NCI-H2029 treated with DMSO at 0.1 percent for 48 hours (cell line): ENCODE results near the gene SLC6A4.
"Not testable (repeated sequence)": the region's sequence is repeated elsewhere in the genome, so short reads cannot be mapped to it uniquely, and the experiment has no call there.

ENCODE experiments used
- DNase-seq: peaks from one replicate; lab custom pipeline; 2025; lab: John Stamatoyannopoulos, UW

Gene SLC6A4

DNA sequence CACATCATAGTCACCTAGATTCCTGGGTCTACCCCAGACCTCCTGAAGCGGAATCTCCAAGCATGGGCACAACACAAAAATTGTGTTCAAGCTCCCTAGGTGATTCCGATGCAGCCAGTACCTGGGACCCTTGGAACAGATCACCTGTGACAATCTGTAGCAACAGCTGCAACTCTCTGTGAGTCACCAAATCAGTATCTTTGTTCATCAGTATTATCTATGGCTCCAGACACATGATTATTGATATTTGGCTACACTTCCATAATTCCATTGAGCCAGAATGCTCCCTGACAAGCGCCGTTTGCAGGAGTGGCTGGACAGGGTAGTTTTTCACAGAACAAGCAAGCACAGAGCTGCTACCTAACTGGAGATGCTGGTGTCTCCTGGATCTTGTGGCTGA is 16.2 kb downstream of the SLC6A4 start:
- no peak for DNase-seq

DNA sequence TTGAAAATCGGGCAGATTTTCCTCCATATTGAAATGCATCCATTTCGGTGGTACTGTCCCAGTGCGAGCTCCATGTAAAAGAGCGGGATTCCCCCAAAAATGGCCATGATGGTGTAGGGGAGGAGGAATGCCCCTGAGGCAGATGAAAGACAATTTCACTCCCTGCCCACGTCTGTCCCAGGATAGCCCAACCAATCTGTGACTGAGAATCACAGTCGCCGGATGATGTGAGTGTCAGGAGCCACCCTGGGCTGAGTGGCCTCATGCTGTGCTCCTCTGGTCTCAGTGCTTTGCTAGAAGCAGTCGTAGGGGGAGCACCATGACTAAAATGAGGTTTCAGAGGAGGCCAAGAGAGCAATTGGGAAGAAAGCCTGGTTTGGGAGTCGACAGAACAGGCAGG is 16.7 kb downstream of the SLC6A4 start:
- DNase-seq, result no peak

DNA sequence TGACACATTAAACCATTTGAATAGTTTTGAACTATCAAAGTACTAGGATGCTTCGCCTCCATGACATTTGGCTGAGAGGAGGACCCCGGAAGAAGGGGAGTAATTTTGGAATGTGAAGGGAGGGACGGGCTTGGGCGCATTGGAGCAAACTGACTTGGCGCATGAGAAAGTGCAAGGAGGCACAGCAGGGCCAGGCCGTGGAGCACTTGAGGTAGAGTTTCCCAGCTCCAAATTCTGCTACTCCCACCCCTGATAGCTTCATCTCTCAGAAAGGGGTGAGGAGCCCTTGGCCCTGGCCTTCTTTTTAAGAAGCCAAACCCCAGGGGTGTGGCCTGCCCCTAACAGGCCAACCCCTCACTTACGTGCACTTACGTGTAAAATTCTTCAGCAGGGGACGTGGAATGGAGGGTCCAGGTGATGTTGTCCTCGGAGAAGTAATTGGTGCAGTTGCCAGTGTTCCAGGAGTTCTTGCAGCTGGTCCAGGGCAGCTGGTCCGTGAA is 17.7 kb downstream of the SLC6A4 start:
- no peak for DNase-seq

DNA sequence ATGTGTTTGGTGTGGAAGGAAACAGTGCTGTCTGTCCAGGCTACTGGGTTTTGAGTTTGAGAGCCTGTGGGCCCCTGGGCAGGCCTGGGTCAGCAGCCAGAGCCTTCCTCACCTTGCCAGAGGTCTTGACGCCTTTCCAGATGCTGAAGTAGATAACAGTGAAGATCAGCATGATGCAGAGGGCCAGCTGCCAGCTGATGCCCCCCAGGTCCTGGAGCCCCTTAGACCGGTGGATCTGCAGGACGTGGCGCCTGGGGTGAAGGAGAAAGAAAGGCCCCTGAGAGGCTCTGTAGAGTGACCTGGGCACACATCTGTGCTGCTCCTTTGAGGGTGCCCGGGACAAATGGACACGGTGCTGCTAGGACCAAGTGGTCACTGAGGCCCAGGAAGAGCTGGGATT is 18.4 kb downstream of the SLC6A4 start:
- no peak for DNase-seq

DNA sequence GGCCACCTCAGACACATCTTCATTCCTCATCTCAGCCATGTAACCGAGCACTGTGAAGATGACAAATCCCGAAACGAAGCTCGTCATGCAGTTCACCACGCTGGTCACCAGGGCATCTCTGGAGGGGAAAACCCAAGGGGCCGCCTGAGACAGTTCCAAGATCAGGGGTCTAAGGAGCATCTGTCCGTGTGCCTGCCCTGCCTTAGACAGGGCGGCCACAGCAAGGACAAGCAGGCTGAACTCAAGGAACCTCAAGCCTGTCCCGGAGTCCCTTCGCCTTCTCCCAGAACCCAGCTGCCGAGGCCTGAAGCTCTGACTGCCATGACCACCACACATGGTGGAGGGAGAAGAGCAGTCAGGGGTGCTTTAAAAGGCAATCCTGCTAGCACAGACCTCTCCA is 22.7 kb downstream of the SLC6A4 start:
- DNase-seq, result no peak

DNA sequence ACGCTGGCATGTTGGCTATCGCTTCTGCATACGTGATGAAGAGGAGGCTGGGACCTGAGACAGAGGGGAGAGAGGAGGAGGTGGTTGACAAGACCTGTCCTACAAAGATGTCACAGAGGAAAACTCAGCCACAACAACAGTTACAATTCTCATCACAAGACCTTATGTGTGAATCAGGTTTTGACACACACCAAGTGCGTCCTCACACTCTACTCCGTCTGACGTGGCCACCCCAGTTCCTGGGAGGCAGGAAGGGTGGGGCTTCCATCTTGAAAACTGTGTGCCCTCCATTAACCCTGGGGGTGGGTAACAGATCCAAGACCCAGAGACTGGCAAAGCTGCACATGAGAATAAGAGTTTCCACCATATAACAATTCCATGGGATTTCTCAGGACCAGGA is 24.1 kb downstream of the SLC6A4 start:
- no peak for DNase-seq

DNA sequence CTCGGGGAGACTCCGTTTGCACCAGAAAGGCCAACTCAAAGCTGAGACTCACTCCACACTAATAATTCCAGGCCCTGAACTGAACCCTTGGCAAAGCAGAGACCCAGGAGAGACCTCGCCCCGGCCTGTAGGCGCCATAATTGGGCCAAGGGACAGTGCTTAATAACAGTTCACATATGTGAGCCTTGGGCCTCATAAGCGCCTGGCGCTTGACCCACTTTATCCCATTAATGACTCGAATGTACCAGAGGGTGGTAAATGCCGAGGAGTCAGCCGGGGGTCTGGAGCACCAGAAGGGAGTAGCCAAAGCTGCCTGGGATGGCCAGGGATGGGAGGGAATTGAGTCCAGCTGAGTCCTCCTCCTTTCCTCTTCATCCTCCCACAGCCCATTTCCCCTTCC is 24.6 kb downstream of the SLC6A4 start:
- DNase-seq, result no peak

DNA sequence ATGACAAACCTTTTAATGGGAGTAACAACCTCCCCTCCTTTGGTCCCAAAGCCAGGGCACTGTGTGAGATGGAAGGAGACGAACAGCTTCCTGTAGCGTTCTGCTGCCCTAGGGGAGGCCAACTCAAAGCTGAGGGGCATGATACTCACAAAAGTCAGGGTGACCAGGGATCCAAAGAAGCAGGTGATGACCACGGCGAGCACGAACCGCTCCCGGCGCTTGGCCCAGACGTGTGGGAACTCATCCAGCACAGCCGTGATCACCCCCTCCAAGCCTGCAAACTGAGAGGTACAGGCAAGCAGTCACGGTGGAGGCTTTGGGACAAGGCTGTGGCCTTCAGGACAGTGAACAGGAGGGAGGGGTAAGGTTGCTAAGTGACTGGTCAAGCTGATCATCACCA is 25.1 kb downstream of the SLC6A4 start:
- no peak for DNase-seq

DNA sequence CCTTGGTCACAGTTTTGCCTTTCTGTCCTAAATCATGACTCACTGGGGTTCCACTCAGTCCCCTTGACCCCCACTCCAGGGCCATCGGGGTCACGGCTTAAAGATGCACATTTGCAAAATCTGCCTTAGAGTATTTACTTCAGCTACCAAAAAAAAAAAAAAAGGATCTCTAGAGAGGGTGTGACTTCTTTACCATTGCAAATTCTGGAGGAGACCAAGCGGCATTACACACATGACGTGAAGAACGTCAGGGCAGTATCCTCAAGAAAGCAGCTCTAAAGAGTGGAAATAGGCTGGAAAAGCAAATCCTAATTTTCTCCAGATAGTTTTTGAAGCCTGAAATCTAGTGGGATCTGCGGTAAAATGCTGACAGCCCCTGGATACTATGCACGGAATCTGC is 25.6 kb downstream of the SLC6A4 start:
- no peak for DNase-seq

DNA sequence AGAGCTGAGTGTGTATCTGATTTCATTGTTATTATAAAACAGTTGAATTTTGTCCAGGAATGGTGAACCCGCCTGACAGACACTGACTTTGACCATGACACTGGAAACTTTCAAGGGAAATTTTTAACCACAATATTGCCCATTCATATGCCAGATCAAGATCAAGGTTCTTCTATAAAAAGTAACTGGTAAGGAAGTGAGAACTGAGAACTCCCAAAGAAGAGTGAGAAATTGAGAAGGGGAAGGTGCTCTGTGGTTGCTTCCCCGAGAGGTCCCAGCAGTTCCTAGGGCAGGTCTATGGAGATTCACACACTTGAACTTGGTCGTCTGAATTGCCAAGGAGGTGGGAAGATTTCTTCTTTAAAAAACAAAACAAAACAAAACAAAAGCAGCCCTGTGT is 27.3 kb downstream of the SLC6A4 start:
- no peak for DNase-seq

DNA sequence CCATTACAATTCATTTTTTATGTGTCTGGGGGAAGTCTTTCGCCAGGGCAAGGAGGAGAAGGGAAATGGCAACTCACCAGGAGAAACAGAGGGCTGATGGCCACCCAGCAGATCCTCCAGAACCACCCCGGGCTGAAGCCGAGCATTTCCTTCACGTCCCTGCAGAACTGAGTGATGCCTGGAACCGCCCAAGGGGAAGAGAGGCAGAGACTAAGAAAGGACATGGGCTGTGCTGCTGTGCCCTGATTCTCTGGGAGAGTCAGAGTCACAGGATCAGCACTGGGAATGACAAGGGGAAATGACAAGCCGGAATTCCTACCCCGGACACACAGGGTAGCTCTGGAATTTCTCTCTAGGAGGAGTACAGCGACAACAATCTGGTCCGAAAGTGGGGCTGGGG is 27.8 kb downstream of the SLC6A4 start:
- no peak for DNase-seq

DNA sequence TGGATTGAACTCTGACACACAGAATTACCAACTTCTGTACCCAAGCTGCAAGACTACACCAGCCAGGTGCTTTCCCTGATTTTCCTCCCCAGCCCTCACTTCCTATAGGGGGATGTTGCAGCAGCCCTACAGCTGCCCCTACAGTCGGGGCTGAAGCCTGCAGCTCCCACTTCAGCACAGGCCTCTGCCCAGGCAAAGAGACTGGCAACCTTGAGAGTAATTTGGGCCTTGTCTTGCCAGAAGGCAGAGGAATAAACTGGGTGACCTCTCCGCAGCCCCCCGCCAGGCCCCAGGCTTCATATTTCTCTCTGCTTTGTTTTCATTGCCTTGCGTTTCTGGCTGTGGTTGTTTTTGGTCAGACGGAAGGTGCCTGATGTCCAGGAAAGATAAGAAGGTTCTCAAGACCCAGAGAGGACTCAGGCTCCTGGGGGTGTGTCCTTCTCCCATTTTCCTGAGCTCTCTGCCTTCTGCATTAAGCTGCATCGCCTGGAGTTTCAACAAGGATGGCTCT is 32.0 kb downstream of the SLC6A4 start:
- no peak for DNase-seq

DNA sequence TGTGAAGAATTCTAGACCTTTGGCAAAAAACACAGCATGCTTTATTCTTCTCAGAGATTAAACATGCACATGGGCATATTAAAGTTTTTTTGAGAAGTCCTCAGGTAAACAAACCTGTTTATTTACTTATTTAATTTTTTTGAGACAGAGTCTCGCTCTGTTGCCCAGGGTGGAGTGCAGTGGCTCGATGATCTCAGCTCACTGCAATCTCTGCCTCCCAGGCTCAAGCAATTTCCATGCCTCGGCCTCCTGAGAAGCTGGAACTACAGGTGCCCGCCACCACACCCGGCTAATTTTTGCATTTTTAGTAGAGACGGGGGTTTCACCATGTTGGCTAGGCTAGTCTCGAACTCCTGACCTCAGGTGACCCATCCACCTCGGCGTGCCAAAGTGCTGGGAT is 34.8 kb downstream of the SLC6A4 start:
- DNase-seq, result not testable (repeated sequence)

DNA sequence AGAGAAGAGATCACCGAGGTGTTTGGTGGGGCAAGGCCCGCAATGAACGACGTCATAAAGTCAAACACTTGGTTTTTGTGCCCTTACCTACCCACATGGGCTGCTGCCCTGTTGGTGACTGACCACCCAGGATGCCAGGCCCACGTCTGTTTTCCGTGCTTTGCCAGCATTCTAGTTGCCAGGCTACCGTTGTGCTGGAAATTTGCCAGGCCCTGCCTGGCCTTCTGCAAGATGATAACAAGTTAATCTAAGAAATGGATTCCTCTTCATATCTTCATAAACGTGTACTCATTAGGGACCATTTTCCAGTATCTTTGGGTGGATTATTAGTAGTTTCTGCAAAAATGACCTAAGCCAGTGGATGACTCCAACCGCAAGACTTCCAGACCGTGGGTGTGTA is 35.4 kb downstream of the SLC6A4 start:
- no peak for DNase-seq

DNA sequence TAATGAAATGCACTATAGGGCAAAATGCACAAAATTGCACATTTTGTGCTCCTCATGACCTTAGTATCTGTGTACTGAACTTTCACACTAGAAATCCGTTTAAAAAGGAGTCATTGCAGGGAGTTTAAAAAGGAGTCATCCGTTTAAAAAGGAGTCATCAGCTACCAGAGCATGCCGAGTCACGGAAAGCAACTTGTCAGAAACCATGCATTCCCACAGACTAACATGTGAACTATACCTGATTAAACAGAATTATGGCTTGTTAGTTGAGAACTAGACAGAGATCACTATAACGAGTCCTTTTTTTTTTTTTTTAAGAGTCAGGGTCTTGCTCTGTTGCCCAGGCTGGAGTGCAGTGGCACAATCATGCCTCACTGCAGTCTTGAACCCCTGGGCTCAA is 35.9 kb downstream of the SLC6A4 start:
- no peak for DNase-seq

DNA sequence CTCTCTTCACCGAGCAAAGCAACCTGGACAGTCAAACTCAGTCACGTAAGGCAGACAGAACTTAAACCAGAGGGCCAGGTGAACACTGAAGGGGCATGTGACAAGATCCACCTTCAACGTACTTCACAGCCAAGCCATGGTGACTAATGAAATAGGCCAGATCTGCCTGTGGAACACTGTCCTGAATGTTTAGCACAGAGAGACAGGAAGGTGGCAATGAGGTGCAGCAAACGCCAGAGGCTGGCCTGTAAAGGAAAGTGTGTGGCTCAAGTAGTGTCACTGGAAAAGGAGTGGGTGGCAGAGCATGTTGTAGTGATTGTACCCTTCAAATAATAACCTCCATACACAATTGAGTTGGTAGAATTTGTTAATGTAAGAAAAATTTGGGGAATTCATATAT is 38.1 kb downstream of the SLC6A4 start:
- DNase-seq, result no peak

DNA sequence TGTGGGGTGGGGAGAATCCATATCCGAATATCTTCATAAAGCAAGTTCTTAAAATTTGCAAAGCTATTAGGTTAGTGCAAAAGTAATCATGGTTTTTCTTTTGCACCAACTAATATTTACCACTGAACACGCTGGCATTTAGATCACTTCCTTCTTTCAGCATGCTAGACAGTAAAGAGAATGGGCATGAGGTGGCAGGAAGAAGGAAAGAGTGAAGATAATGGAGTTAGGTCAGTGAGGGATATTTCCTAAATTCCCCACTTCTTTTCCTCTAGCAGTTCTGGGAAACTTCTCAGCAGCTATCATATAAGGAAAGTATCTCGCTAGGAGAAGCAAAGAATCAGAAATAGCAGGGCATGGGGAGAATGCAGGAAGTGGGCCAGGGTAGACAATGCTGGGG is 39.0 kb downstream of the SLC6A4 start:
- DNase-seq, result no peak

DNA sequence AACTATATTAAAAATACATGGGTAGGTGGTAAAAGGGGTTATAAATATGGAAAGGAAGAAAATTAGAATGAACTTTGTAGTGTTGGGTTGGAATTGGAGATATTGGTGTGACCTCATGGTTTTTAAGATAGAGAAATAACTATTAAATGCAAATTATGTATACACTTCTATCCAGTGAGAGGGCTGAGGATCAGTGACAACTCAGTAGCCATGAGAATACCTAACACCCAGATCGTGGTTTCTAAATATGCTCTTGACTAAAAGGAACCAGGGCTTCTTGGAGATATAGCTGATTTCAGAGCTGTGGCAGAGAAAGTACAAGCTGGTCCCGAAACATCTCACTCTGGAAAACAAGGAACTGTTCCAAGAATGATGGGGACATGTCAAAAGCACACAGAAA is 44.4 kb downstream of the SLC6A4 start:
- no peak for DNase-seq

DNA sequence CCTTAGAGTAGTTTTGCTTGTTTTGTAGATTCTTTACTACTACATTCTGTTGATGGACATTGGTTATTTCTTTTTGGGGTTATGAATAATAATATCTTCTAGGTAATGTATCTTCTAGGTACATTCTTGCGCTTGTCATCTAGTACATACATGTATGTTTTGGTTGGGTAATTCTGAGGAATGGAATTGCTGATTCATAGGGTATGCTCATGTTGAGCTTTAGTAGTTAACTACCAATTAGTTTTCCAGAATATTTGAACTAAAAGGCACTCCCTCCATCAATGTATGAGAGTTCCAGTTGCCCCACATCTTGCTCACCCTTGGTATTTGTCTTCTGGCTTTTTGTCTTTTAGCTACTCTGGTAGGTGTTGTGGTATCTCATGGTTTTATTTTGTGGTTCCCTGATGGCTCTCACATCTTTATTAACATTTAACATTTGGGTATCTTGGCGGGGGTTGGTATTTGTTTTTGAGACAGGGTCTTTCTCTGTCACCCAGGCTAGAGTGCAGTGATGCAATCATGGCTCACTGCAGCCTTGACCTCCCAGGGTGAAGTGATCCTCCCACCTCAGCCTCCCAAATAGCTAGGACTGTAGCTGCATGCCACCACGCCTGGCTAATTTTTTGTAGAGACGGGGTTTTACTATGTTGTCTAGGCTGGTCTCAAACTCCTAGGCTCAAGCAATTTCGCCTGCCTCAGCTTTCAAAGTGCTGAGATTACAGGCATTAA is 47.1 kb downstream of the SLC6A4 start:
- DNase-seq, result no peak

DNA sequence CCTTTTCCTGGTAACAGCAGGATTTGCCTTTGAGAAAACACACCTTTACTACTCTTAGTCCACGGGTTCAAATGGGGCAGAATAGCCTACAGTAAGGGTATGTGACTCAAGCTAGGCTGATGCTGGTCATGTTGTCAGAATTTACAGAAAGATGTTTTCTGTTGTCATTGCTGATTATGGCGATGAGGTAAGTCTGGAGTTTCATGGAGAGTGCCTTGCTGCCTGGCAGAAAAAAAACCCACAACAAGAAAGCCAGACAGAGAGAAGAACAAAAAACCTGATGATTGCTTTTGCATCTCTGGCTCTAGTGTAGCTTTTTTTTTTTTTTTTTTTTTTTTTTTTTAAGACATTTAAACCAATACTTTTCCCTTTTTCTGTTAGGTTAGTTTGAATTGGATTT is 47.9 kb downstream of the SLC6A4 start:
- no peak for DNase-seq

DNA sequence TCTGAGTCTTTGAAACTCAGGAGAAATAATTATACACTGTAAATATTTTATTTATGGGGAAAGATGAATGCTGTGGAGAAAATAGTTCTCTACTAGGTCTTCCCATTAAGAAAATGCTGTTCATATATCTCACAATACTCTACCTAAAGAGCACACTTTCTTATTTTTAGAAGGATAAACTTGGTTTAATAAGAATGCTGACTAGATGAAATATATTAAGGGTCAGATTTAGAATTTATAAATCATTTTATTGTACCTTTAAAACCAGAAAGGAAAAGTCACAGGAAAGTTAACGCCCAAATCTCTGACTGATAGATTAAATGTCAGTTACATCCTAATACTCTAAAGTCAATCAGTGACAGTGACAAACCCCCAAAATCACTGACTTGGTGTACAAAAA is 48.7 kb downstream of the SLC6A4 start:
- DNase-seq, result no peak

DNA sequence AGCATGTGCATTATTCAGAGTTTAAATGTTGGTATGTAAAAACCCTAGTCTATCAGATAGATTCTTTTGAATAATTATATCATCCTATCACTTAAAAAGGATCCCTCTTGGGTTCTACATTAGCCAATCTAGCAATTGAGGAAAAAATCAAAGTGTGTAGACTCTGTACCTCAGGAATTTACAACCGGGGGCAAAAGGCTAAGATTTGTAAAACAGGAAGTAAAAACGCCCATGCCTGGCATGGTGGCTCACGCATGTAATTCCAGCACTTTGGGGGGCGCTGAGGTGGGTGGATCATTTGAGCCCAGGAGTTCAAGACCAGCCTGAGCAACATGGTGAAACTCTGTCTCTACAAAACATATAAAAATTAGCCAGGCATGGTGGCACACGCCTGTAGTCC is 58.6 kb downstream of the SLC6A4 start:
- no peak for DNase-seq

DNA sequence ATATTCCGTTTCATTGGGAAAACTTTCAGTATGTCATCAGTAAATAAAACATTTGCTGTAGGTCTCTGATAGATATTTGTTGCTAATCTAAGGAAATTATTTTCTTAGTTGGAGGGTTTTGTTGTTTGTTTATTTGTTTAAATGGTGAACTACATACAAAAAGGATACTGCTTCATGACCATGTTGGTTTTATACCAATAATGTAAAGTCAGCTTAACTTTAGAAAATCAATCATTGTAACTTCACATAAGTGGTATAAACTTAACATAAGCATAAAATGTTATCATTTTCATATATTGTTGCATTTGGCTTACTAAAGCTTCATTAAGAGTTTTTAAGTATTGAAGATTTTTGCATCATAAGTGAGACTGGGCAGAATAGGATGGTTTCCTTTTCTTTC is 60.9 kb downstream of the SLC6A4 start:
- DNase-seq, result no peak

DNA sequence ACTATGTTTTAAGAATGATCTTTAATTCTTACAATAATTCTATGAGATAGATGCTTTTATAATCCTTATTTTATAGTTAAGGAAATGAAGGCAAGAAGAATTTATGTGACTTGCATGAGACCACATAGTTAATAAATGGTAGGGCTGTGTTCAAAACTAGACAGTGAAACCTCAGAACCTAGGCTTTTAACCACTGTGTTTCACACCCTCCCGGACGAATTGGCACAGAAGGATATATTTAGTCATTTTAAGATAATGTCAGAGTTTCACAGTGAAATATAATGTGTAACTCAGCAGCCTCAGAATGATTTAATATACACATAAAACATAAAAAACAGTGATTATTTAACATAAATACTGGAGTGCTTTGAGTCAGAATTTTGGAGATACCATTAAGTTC is 61.8 kb downstream of the SLC6A4 start:
- no peak for DNase-seq
